ENCODE data around the gene NHERF1. TPM values are rescaled to one million over a fixed set of nuclear protein-coding genes. Genes with fewer than 3 reads are reported as not detected.

The NHERF1 gene
- total and polyA plus RNA-seq, 7 donors = 2.4 to 37.1 (median 4.9) TPM

GRCh38 chr17:74771319-74771914, 23.0 kb downstream of the NHERF1 start:
- peaks cover 10 to 47% of the 10 kb centered on the region in 2 donors for H3K36me3 ChIP-seq (ENCODE audit: insufficient read depth in 1 of 2, low read depth in 1 of 2)
- ATAC-seq (no peak), DNase-seq (no peak)
- TF ChIP-seq, protein P1, sequence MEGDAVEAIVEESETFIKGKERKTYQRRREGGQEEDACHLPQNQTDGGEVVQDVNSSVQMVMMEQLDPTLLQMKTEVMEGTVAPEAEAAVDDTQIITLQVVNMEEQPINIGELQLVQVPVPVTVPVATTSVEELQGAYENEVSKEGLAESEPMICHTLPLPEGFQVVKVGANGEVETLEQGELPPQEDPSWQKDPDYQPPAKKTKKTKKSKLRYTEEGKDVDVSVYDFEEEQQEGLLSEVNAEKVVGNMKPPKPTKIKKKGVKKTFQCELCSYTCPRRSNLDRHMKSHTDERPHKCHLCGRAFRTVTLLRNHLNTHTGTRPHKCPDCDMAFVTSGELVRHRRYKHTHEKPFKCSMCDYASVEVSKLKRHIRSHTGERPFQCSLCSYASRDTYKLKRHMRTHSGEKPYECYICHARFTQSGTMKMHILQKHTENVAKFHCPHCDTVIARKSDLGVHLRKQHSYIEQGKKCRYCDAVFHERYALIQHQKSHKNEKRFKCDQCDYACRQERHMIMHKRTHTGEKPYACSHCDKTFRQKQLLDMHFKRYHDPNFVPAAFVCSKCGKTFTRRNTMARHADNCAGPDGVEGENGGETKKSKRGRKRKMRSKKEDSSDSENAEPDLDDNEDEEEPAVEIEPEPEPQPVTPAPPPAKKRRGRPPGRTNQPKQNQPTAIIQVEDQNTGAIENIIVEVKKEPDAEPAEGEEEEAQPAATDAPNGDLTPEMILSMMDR (IDR thresholded peaks at IDR 0.05) = no peak
- H3K4me3 ChIP-seq = no peak overlapping the region
- H3K4me1 ChIP-seq = peaks cover 17% of the 10 kb centered on the region
- 72 to 88% (median 76%) methylated on average over 9 of the region's 9 CpGs for WGBS, 3 donors
- H3K27ac ChIP-seq = no peak overlapping the region
- H3K9me3 ChIP-seq = no peaks in the 10 kb centered on the region
- H3K27me3 ChIP-seq (ENCODE audit: insufficient read depth in 3 of 3, low read length in 2 of 3) = no peaks in the 10 kb centered on the region
- intact Hi-C loops (cut with DNase I) = loop anchor here in 1 of 2 donors (2.0 kb wide), 1 partner anchor 27 kb away; no protein-coding TSS in a partner anchor

DNA sequence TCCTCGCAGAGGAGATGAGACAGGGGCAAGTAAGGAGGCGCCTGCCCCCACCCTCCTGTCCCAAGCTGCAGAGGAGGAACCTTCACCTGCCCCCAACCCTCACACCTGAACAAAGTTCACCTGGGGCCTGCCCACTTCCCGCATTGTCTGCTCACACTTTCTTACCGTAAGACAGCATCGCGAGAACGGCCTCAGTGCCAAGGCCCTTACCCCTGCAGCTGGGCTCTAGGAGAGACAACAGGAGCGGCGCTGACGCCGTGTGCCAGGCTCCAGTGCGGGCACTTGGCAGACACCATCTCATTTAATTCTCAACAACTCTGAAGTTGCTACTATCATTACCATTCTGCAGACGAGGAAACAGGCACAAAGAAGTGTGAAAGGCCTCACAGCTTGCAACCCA, 23.6 kb downstream of the NHERF1 start:
- H3K36me3 ChIP-seq (ENCODE audit: insufficient read depth in 1 of 2, low read depth in 1 of 2) = peaks cover 10 to 47% of the 10 kb centered on the region in 2 donors
- intact Hi-C loops (cut with DNase I) = no loop called here
- no peaks in the 10 kb centered on the region for H3K9me3 ChIP-seq
- no peak overlapping the region for H3K4me3 ChIP-seq
- WGBS, 3 donors = 89 to 94% (median 90%) methylated on average over 13 of the region's 13 CpGs
- TF ChIP-seq, protein P1 (IDR thresholded peaks at IDR 0.05) = no peak
- DNase-seq (no peak), ATAC-seq (no peak)
- H3K4me1 ChIP-seq = peaks cover 20% of the 10 kb centered on the region
- H3K27ac ChIP-seq = no peak overlapping the region
- H3K27me3 ChIP-seq (ENCODE audit: insufficient read depth in 3 of 3, low read length in 2 of 3) = no peaks in the 10 kb centered on the region

- intact Hi-C loops (cut with DNase I) = no loop called here
Observed at GRCh38 chr17:74773414-74773813, 25.0 kb downstream of the NHERF1 start.

GRCh38 chr17:74773871-74774286, 25.5 kb downstream of the NHERF1 start:
- TF ChIP-seq, protein P1 (IDR thresholded peaks at IDR 0.05) = no peak
- WGBS, 3 donors = 73 to 83% (median 78%) methylated on average over 6 of the region's 6 CpGs
- ATAC-seq (no peak), DNase-seq (no peak)
- Histone ChIP-seq H3K27ac (no peak overlapping the region), H3K27me3 (ENCODE audit: insufficient read depth in 3 of 3, low read length in 2 of 3) (no peaks in the 10 kb centered on the region), H3K36me3 (ENCODE audit: insufficient read depth in 1 of 2, low read depth in 1 of 2) (peaks cover 10 to 56% of the 10 kb centered on the region in 2 donors), H3K4me1 (peaks cover 11% of the 10 kb centered on the region), H3K9me3 (no peaks in the 10 kb centered on the region), H3K4me3 (no peak overlapping the region)
- intact Hi-C loops (cut with DNase I) = no loop called here

More at GRCh38 chr17:74773414-74773813, 25.0 kb downstream of the NHERF1 start:
- DNase-seq (no peak), ATAC-seq (no peak)
- TF ChIP-seq, protein P1 (IDR thresholded peaks at IDR 0.05) = no peak
- peaks cover 14% of the 10 kb centered on the region for H3K4me1 ChIP-seq
- no peak overlapping the region for H3K4me3 ChIP-seq
- WGBS, 3 donors = 78 to 90% (median 80%) methylated on average over 6 of the region's 6 CpGs
- H3K9me3 ChIP-seq = no peaks in the 10 kb centered on the region
- no peak overlapping the region for H3K27ac ChIP-seq
- peaks cover 10 to 51% of the 10 kb centered on the region in 2 donors for H3K36me3 ChIP-seq (ENCODE audit: insufficient read depth in 1 of 2, low read depth in 1 of 2)
- no peaks in the 10 kb centered on the region for H3K27me3 ChIP-seq (ENCODE audit: insufficient read depth in 3 of 3, low read length in 2 of 3)

All from psoas muscle (tissue), 8 donors.